Measurements from ENCODE around the gene CIAO3. TPM values are rescaled to one million over a fixed set of nuclear protein-coding genes. Genes with fewer than 3 reads are reported as not detected.

Gene CIAO3
- polyA plus RNA-seq, 1 donor, result 18.0 TPM

Other genes with a start within 250 kb of the CIAO3 start
- 24.6 TPM for gene CAPN15, start 213.3 kb downstream of the CIAO3 start, polyA plus RNA-seq (ENCODE audit: insufficient read length)
- gene PRR35, start 180.6 kb downstream of the CIAO3 start, polyA plus RNA-seq (ENCODE audit: insufficient read length), result 0.14 TPM
- gene NHLRC4, start 174.0 kb downstream of the CIAO3 start, polyA plus RNA-seq (ENCODE audit: insufficient read length), result 0.99 TPM
- gene PIGQ, start 171.0 kb downstream of the CIAO3 start, polyA plus RNA-seq (ENCODE audit: insufficient read length), result 16.1 TPM
- 12.6 TPM for gene RAB40C, start 150.9 kb downstream of the CIAO3 start, polyA plus RNA-seq (ENCODE audit: insufficient read length)
- 0.76 TPM for gene WFIKKN1, start 110.0 kb downstream of the CIAO3 start, polyA plus RNA-seq (ENCODE audit: insufficient read length)
- gene METTL26, start 104.7 kb downstream of the CIAO3 start, polyA plus RNA-seq (ENCODE audit: insufficient read length), result 36.6 TPM
- 14.5 TPM for gene MCRIP2, start 99.2 kb downstream of the CIAO3 start, polyA plus RNA-seq (ENCODE audit: insufficient read length)
- 17.9 TPM for gene WDR90, start 91.6 kb downstream of the CIAO3 start, polyA plus RNA-seq (ENCODE audit: insufficient read length)
- gene RHOT2, start 72.9 kb downstream of the CIAO3 start, polyA plus RNA-seq (ENCODE audit: insufficient read length), result 58.3 TPM
- 1.8 TPM for gene RHBDL1, start 65.3 kb downstream of the CIAO3 start, polyA plus RNA-seq (ENCODE audit: insufficient read length)
- gene STUB1, start 60.6 kb downstream of the CIAO3 start, polyA plus RNA-seq (ENCODE audit: insufficient read length), result 88.0 TPM
- gene JMJD8, start 56.7 kb downstream of the CIAO3 start, polyA plus RNA-seq (ENCODE audit: insufficient read length), result 35.1 TPM
- 7.1 TPM for gene WDR24, start 50.6 kb downstream of the CIAO3 start, polyA plus RNA-seq (ENCODE audit: insufficient read length)
- 0.34 TPM for gene FBXL16, start 35.2 kb downstream of the CIAO3 start, polyA plus RNA-seq (ENCODE audit: insufficient read length)
- 26.1 TPM for gene METRN, start 25.9 kb downstream of the CIAO3 start, polyA plus RNA-seq (ENCODE audit: insufficient read length)
- 15.4 TPM for gene ANTKMT, start 19.9 kb downstream of the CIAO3 start, polyA plus RNA-seq (ENCODE audit: insufficient read length)
- gene CCDC78, start 14.6 kb downstream of the CIAO3 start, polyA plus RNA-seq (ENCODE audit: insufficient read length), result 1.5 TPM
- 3.2 TPM for gene HAGHL, start 13.9 kb downstream of the CIAO3 start, polyA plus RNA-seq (ENCODE audit: insufficient read length)
- 0.34 TPM for gene MSLN, start 19.7 kb upstream of the CIAO3 start, polyA plus RNA-seq (ENCODE audit: insufficient read length)
- 10.3 TPM for gene RPUSD1, start 47.4 kb upstream of the CIAO3 start, polyA plus RNA-seq (ENCODE audit: insufficient read length)
- gene CHTF18, start 47.6 kb upstream of the CIAO3 start, polyA plus RNA-seq (ENCODE audit: insufficient read length), result 15.4 TPM
- gene GNG13, start 59.7 kb upstream of the CIAO3 start, polyA plus RNA-seq (ENCODE audit: insufficient read length), result not detected
- gene LMF1, start 230.0 kb upstream of the CIAO3 start, polyA plus RNA-seq (ENCODE audit: insufficient read length), result 9.4 TPM
- gene SOX8, start 240.8 kb upstream of the CIAO3 start, polyA plus RNA-seq (ENCODE audit: insufficient read length), result 36.9 TPM

Data from forelimb muscle (tissue), 1 donor.